Left lung (tissue), 10 donors: ENCODE results near the gene PAFAH2. TPM values are rescaled to one million over a fixed set of nuclear protein-coding genes. Genes with fewer than 3 reads are reported as not detected.

ENCODE experiments used
- ATAC-seq: fragments of 200-7000 bp; cut with Tn5 transposase; one replicate; pipeline ENCODE4 v1.9.1; 2020; ENCODE audit warnings: moderate library complexity
- DNase-seq, 4 donors: peaks; one replicate each; pipeline ENCODE4 v3.0.0-alpha.2; 2013 to 2020
- H3K27ac ChIP-seq, 2 donors: fragments of 200-600 bp; sonication (generic) in 1 of 2; one replicate each; pipeline versions ENCODE4 v1.5.0 to v1.8.0; 2020 to 2021
- H3K27me3 ChIP-seq, 2 donors: fragments of 200-600 bp; sonication (generic) in 1 of 2; one replicate each; pipeline versions ENCODE4 v1.5.0 to v1.8.0; 2020 to 2021
- H3K36me3 ChIP-seq, 2 donors: fragments of 200-600 bp; sonication (generic) in 1 of 2; one replicate each; pipeline versions ENCODE4 v1.5.0 to v1.8.0; 2020 to 2021
- H3K4me1 ChIP-seq, 2 donors: fragments of 200-600 bp; one replicate each; pipeline ENCODE4 v1.8.0; 2021
- H3K4me3 ChIP-seq, 2 donors: fragments of 200-600 bp; sonication (generic) in 1 of 2; one replicate each; pipeline versions ENCODE4 v1.5.0 to v1.8.0; 2020 to 2021; ENCODE audit warnings: mild to moderate bottlenecking in 1 of 2
- H3K9me3 ChIP-seq, 2 donors: fragments of 200-600 bp; sonication (generic) in 1 of 2; one replicate each; pipeline versions ENCODE4 v1.5.0 to v1.8.0; 2020 to 2021
- intact Hi-C, 2 donors: fragments of 100-400 bp; cut with DNase I; formaldehyde crosslinking; loops; one replicate each; pipeline versions ENCODE4 v1.11.2 to v1.14.2; 2022
- polyA plus RNA-seq, 6 donors: library from polyadenylated mRNA; unstranded; fragments of 120-200 nt; gene quantifications; one replicate each; pipeline ENCODE4 v1.2.1, GENCODE V29; 2013; ENCODE audit not compliant: insufficient read length in 6 of 6
- total RNA-seq, 2 donors: library from RNA; stranded (reverse); fragmentation: NEBNext Ultra II Directional; extraction: Animal tissue kit (Norgen Biotek cat#: 25700); gene quantifications; one replicate each; pipeline ENCODE4 v1.2.1, GENCODE V29; 2021
- TF ChIP-seq, protein P1 (sequence below), 2 donors: fragments of 200-600 bp; sonication (generic) in 1 of 2; IDR thresholded peaks; one replicate each; pipeline versions ENCODE4 v1.5.0 to v1.8.0; 2021; ENCODE audit warnings: antibody characterized with exemption in 2 of 2
- donor health status: DM: no; HTN: yes; CAD: no.
- donor health status: DM: no; HTN: no; CAD: no.

Gene PAFAH2
- total and polyA plus RNA-seq, 8 donors = 11.7 to 25.2 (median 13.5) TPM

DNA sequence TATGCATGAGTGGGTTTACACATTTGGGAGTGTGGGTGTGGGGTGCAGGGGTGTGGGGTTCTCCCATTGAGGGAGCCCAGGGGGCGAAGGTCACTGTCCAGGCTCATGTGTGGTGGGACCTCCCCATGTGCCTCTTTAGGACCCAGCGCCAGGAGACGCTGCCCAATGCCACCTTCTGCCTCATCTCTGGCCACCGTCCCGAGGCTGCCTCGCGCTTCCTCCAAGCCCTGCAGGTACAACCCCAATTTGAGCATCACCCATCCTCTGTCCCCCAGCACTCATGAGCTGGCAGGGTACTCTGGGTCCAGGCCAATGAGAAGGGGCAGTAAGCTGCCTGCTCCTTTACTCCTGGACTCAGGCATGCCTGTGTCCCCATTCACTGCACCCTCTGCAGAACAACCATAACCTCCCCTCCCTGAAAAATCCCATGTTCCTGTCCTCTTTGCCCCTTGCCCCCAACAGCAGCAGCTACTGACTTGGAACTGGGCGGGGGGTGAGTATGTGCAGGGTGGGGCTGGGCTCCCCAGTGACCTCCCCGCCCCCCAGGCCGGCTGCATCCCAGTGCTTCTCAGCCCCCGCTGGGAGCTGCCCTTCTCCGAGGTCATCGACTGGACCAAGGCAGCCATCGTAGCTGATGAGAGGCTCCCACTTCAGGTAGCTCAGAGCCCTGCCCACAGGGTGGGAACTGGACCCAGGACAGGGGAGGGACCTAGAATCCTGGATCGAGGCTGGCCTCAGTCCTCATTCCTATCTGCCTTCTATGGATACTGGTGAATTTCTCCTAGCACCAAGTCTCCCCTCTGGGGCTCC lies 31.4 kb upstream of the PAFAH2 start:
- ATAC-seq (no peak), DNase-seq (peak in 1 of 4 donors; percentile 62)
- intact Hi-C loops = no loop called here
- Histone ChIP-seq H3K36me3 (no peaks in the 10 kb centered on the region), H3K9me3 (no peaks in the 10 kb centered on the region), H3K4me1 (no peaks in the 10 kb centered on the region), H3K27ac (no peak overlapping the region), H3K4me3 (no peak overlapping the region), H3K27me3 (peaks cover 0 to 9% of the 10 kb centered on the region in 2 donors)
- TF ChIP-seq, protein P1, sequence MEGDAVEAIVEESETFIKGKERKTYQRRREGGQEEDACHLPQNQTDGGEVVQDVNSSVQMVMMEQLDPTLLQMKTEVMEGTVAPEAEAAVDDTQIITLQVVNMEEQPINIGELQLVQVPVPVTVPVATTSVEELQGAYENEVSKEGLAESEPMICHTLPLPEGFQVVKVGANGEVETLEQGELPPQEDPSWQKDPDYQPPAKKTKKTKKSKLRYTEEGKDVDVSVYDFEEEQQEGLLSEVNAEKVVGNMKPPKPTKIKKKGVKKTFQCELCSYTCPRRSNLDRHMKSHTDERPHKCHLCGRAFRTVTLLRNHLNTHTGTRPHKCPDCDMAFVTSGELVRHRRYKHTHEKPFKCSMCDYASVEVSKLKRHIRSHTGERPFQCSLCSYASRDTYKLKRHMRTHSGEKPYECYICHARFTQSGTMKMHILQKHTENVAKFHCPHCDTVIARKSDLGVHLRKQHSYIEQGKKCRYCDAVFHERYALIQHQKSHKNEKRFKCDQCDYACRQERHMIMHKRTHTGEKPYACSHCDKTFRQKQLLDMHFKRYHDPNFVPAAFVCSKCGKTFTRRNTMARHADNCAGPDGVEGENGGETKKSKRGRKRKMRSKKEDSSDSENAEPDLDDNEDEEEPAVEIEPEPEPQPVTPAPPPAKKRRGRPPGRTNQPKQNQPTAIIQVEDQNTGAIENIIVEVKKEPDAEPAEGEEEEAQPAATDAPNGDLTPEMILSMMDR (IDR thresholded peaks at IDR 0.05) = no peak

GRCh38 chr1:26028490-26028980 lies 30.7 kb upstream of the PAFAH2 start:
- no peak for ATAC-seq
- DNase-seq = peak in 1 of 4 donors; percentile 37
- Histone ChIP-seq H3K27me3 (peaks cover 0 to 2% of the 10 kb centered on the region in 2 donors), H3K4me3 (no peak overlapping the region), H3K36me3 (no peaks in the 10 kb centered on the region), H3K27ac (no peak overlapping the region), H3K4me1 (no peaks in the 10 kb centered on the region), H3K9me3 (no peaks in the 10 kb centered on the region)
- TF ChIP-seq, protein P1 (IDR thresholded peaks at IDR 0.05) = no peak
- intact Hi-C loops = no loop called here

GRCh38 chr1:26027716-26028489 lies 30.0 kb upstream of the PAFAH2 start:
- peak; percentile 28 for ATAC-seq
- no peaks in the 10 kb centered on the region for H3K9me3 ChIP-seq
- TF ChIP-seq, protein P1 (IDR thresholded peaks at IDR 0.05) = no peak
- no peak overlapping the region for H3K4me3 ChIP-seq
- no peaks in the 10 kb centered on the region for H3K4me1 ChIP-seq
- intact Hi-C loops = no loop called here
- H3K36me3 ChIP-seq = no peaks in the 10 kb centered on the region
- peak in 1 of 4 donors; percentile 2 for DNase-seq
- H3K27me3 ChIP-seq = no peaks in the 10 kb centered on the region
- no peak overlapping the region for H3K27ac ChIP-seq

DNA sequence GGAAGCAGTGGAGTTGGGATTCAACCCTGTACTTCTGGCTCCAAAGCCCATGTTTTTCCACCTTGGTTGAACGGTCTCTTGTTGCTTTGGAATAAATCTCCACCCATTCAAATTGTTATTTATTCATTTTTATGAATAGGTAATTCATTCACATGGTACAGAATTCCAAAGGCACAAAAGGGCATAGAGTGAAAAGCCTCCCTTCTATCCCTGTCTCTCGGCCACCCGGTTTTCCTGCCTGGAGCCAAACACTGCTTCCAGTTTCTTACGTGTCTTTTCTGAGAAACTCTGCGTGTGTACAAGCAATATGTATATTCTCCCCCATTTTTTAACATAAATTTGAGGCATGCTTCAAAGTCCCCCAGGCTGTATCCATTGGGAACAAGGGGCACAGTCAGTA lies 27.7 kb upstream of the PAFAH2 start:
- no peaks in the 10 kb centered on the region for H3K36me3 ChIP-seq
- no peaks in the 10 kb centered on the region for H3K27me3 ChIP-seq
- intact Hi-C loops = no loop called here
- no peak overlapping the region for H3K27ac ChIP-seq
- H3K4me1 ChIP-seq = no peaks in the 10 kb centered on the region
- no peak for ATAC-seq
- H3K4me3 ChIP-seq = no peak overlapping the region
- TF ChIP-seq, protein P1 (IDR thresholded peaks at IDR 0.05) = no peak
- H3K9me3 ChIP-seq = no peaks in the 10 kb centered on the region
- DNase-seq = peak in 1 of 4 donors; percentile 3

DNA sequence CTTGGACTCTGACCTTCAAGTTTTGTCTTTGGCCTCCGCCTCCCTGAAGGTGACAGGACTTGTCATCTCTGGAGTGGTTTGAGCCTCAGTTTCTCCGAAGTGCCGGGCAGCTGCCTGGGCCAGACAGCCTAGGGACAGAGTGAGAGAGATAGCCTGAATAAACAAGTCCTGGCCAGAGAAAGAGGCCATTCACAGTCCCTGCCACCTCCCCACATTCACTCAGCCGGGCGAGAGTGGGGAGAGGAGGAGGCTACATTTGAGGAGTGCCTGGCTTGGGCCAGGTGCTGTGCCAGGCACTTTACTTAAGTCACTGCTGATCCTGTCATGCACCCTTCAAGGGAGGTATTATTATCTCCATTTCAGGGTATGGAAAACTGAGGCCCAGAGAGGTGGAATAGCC lies 27.2 kb upstream of the PAFAH2 start:
- TF ChIP-seq, protein P1 (IDR thresholded peaks at IDR 0.05) = no peak
- no peaks in the 10 kb centered on the region for H3K9me3 ChIP-seq
- H3K36me3 ChIP-seq = no peaks in the 10 kb centered on the region
- intact Hi-C loops = no loop called here
- no peaks in the 10 kb centered on the region for H3K4me1 ChIP-seq
- DNase-seq = peak in 1 of 4 donors; percentile 25
- ATAC-seq = no peak
- no peak overlapping the region for H3K4me3 ChIP-seq
- no peak overlapping the region for H3K27ac ChIP-seq
- no peaks in the 10 kb centered on the region for H3K27me3 ChIP-seq
